ENCODE data around the gene NHP2. TPM values are rescaled to one million over a fixed set of nuclear protein-coding genes. Genes with fewer than 3 reads are reported as not detected.

NHP2 gene
- polyA plus RNA-seq, 1 donor from 2014 or later: 332 TPM

DNA sequence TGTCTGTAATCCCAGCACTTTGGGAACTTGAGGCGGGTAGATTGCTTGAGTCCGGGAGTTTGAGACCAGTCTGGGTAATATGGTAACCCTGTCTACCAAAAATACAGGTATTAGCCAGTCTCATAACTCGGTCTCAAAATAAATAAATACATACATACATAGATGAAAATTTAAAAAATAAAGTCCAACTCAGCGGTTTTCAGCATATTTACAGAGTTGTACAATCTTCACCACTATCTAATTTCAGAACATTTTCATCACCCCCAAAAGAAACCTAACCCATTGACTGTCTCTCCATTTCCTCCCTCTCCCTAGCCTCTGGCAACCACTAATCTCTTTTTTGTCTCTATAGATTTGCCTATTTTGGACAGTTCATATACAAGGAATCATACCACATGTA lies 12.1 kb downstream of the NHP2 start:
- Histone ChIP-seq H3F3A (ENCODE audit: insufficient read depth, low read length, poor library complexity, severe bottlenecking) (no peaks in the 10 kb centered on the region), H3K9me3 (ENCODE audit: low read length) (no peaks in the 10 kb centered on the region), H3K9ac (ENCODE audit: low read length) (no peak overlapping the region), H3K27ac (ENCODE audit: low read length) (no peak overlapping the region), H3K4me3 (ENCODE audit: low read length) (no peak overlapping the region), H3K9me2 (ENCODE audit: insufficient read depth, low read length) (no peaks in the 10 kb centered on the region), H3K27me3 (ENCODE audit: insufficient read depth, low read depth, low read length) (no peaks in the 10 kb centered on the region), H3K36me3 (ENCODE audit: insufficient read depth, low read length) (no peaks in the 10 kb centered on the region), H4K20me1 (ENCODE audit: insufficient read depth) (no peaks in the 10 kb centered on the region), H3K4me2 (ENCODE audit: low read length) (no peak overlapping the region), H3K79me2 (replicated peaks; ENCODE audit: insufficient read depth, low read length) (no peaks in the 10 kb centered on the region), H2AFZ (ENCODE audit: low read depth, low read length) (no peak overlapping the region)
- TF ChIP-seq SMC3 (conservative IDR thresholded peaks at IDR 0.05; ENCODE audit: poor library complexity): no peak
- TF ChIP-seq EZH2 (IDR thresholded peaks at IDR 0.05; ENCODE audit: borderline replicate concordance, insufficient read depth, low read length, poor library complexity, severe bottlenecking): no peak
- TF ChIP-seq REST (IDR thresholded peaks at IDR 0.05; ENCODE audit: borderline replicate concordance): no peak
- no peak for TF ChIP-seq TAF1 (IDR thresholded peaks at IDR 0.05; ENCODE audit: low read depth)
- no peak for TF ChIP-seq EP300 (conservative IDR thresholded peaks at IDR 0.05; ENCODE audit: poor library complexity, severe bottlenecking)
- no peak for TF ChIP-seq POLR2AphosphoS5 (IDR thresholded peaks at IDR 0.05)
- no peak for TF ChIP-seq MXI1 (conservative IDR thresholded peaks at IDR 0.05; ENCODE audit: poor library complexity, severe bottlenecking)
- TF ChIP-seq, protein P1, sequence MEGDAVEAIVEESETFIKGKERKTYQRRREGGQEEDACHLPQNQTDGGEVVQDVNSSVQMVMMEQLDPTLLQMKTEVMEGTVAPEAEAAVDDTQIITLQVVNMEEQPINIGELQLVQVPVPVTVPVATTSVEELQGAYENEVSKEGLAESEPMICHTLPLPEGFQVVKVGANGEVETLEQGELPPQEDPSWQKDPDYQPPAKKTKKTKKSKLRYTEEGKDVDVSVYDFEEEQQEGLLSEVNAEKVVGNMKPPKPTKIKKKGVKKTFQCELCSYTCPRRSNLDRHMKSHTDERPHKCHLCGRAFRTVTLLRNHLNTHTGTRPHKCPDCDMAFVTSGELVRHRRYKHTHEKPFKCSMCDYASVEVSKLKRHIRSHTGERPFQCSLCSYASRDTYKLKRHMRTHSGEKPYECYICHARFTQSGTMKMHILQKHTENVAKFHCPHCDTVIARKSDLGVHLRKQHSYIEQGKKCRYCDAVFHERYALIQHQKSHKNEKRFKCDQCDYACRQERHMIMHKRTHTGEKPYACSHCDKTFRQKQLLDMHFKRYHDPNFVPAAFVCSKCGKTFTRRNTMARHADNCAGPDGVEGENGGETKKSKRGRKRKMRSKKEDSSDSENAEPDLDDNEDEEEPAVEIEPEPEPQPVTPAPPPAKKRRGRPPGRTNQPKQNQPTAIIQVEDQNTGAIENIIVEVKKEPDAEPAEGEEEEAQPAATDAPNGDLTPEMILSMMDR (IDR thresholded peaks at IDR 0.05; ENCODE audit: poor library complexity, severe bottlenecking): no peak
- TF ChIP-seq RAD21 (conservative IDR thresholded peaks at IDR 0.05): no peak

GRCh38 chr5:178137991-178138390 lies 15.7 kb downstream of the NHP2 start:
- Histone ChIP-seq H4K20me1 (ENCODE audit: insufficient read depth) (no peaks in the 10 kb centered on the region), H3K27ac (ENCODE audit: low read length) (no peak overlapping the region), H2AFZ (ENCODE audit: low read depth, low read length) (no peak overlapping the region), H3K4me2 (ENCODE audit: low read length) (no peak overlapping the region), H3F3A (ENCODE audit: insufficient read depth, low read length, poor library complexity, severe bottlenecking) (no peaks in the 10 kb centered on the region), H3K27me3 (ENCODE audit: insufficient read depth, low read depth, low read length) (no peaks in the 10 kb centered on the region), H3K4me3 (ENCODE audit: low read length) (no peak overlapping the region), H3K36me3 (ENCODE audit: insufficient read depth, low read length) (no peaks in the 10 kb centered on the region), H3K79me2 (replicated peaks; ENCODE audit: insufficient read depth, low read length) (peaks cover 4% of the 10 kb centered on the region), H3K9ac (ENCODE audit: low read length) (no peak overlapping the region), H3K9me3 (ENCODE audit: low read length) (no peaks in the 10 kb centered on the region), H3K9me2 (ENCODE audit: insufficient read depth, low read length) (no peaks in the 10 kb centered on the region)
- no peak for TF ChIP-seq MXI1 (conservative IDR thresholded peaks at IDR 0.05; ENCODE audit: poor library complexity, severe bottlenecking)
- no peak for TF ChIP-seq TAF1 (IDR thresholded peaks at IDR 0.05; ENCODE audit: low read depth)
- no peak for TF ChIP-seq EP300 (conservative IDR thresholded peaks at IDR 0.05; ENCODE audit: poor library complexity, severe bottlenecking)
- no peak for TF ChIP-seq RAD21 (conservative IDR thresholded peaks at IDR 0.05)
- no peak for TF ChIP-seq REST (IDR thresholded peaks at IDR 0.05; ENCODE audit: borderline replicate concordance)
- TF ChIP-seq SMC3 (conservative IDR thresholded peaks at IDR 0.05; ENCODE audit: poor library complexity): no peak
- no peak for TF ChIP-seq POLR2AphosphoS5 (IDR thresholded peaks at IDR 0.05)
- TF ChIP-seq, protein P1 (IDR thresholded peaks at IDR 0.05; ENCODE audit: poor library complexity, severe bottlenecking): no peak
- TF ChIP-seq EZH2 (IDR thresholded peaks at IDR 0.05; ENCODE audit: borderline replicate concordance, insufficient read depth, low read length, poor library complexity, severe bottlenecking): no peak
